ENCODE measurements around the gene BDH1.

Gene BDH1

GRCh38 chr3:197583371-197583770 is 27.6 kb upstream of the BDH1 start:
- H3K9me2 ChIP-seq (replicated peaks; ENCODE audit: low read depth, low read length), result no peaks in the 10 kb centered on the region
- no peaks in the 10 kb centered on the region for H3K79me2 ChIP-seq (ENCODE audit: insufficient read depth, low read length)
- H4K20me1 ChIP-seq (ENCODE audit: insufficient read depth, low read length, poor library complexity, severe bottlenecking), result no peaks in the 10 kb centered on the region
- no peak overlapping the region for H2AFZ ChIP-seq (ENCODE audit: low read length)
- no peak overlapping the region for H3K4me2 ChIP-seq (ENCODE audit: low read depth, low read length, poor library complexity, severe bottlenecking)
- TF ChIP-seq EZH2phosphoT487 (IDR thresholded peaks at IDR 0.05; ENCODE audit: borderline replicate concordance) (no peak), CTCF (conservative IDR thresholded peaks at IDR 0.05; ENCODE audit: low read length) (no peak)
- H3K9me3 ChIP-seq (ENCODE audit: insufficient read depth, low read depth, low read length), result no peaks in the 10 kb centered on the region
- H3K36me3 ChIP-seq (ENCODE audit: insufficient read depth, low read length), result no peaks in the 10 kb centered on the region
- no peaks in the 10 kb centered on the region for H3K27me3 ChIP-seq (ENCODE audit: insufficient read depth, low read length, poor library complexity, severe bottlenecking)
- H3K4me1 ChIP-seq (ENCODE audit: insufficient read depth, low read length, poor library complexity, severe bottlenecking), result no peaks in the 10 kb centered on the region
- H3K9ac ChIP-seq (ENCODE audit: low read depth, low read length, poor library complexity, severe bottlenecking), result no peak overlapping the region
- H3F3A ChIP-seq (ENCODE audit: low read depth), result no peaks in the 10 kb centered on the region
- H3K4me3 ChIP-seq (ENCODE audit: low read length, poor library complexity, severe bottlenecking), result no peak overlapping the region

- no peaks in the 10 kb centered on the region for H3K4me1 ChIP-seq (ENCODE audit: insufficient read depth, low read length, poor library complexity, severe bottlenecking)
These were observed 24.5 kb upstream of the BDH1 start for GRCh38 chr3:197580253-197580691.

GRCh38 chr3:197578376-197578775 is 22.6 kb upstream of the BDH1 start:
- Histone ChIP-seq H3K27me3 (ENCODE audit: insufficient read depth, low read length, poor library complexity, severe bottlenecking) (no peaks in the 10 kb centered on the region), H3F3A (ENCODE audit: low read depth) (no peaks in the 10 kb centered on the region), H3K9me3 (ENCODE audit: insufficient read depth, low read depth, low read length) (no peaks in the 10 kb centered on the region), H3K4me3 (ENCODE audit: low read length, poor library complexity, severe bottlenecking) (no peak overlapping the region), H3K9me2 (replicated peaks; ENCODE audit: low read depth, low read length) (no peaks in the 10 kb centered on the region), H3K36me3 (ENCODE audit: insufficient read depth, low read length) (no peaks in the 10 kb centered on the region), H2AFZ (ENCODE audit: low read length) (no peak overlapping the region), H3K4me1 (ENCODE audit: insufficient read depth, low read length, poor library complexity, severe bottlenecking) (no peaks in the 10 kb centered on the region), H3K79me2 (ENCODE audit: insufficient read depth, low read length) (no peaks in the 10 kb centered on the region), H3K9ac (ENCODE audit: low read depth, low read length, poor library complexity, severe bottlenecking) (no peak overlapping the region), H3K4me2 (ENCODE audit: low read depth, low read length, poor library complexity, severe bottlenecking) (no peak overlapping the region), H4K20me1 (ENCODE audit: insufficient read depth, low read length, poor library complexity, severe bottlenecking) (no peaks in the 10 kb centered on the region)
- TF ChIP-seq EZH2phosphoT487 (IDR thresholded peaks at IDR 0.05; ENCODE audit: borderline replicate concordance) (no peak), CTCF (conservative IDR thresholded peaks at IDR 0.05; ENCODE audit: low read length) (no peak)

More at GRCh38 chr3:197580253-197580691, 24.5 kb upstream of the BDH1 start:
- Histone ChIP-seq H3K9ac (ENCODE audit: low read depth, low read length, poor library complexity, severe bottlenecking) (no peak overlapping the region), H4K20me1 (ENCODE audit: insufficient read depth, low read length, poor library complexity, severe bottlenecking) (no peaks in the 10 kb centered on the region), H3K9me2 (replicated peaks; ENCODE audit: low read depth, low read length) (no peaks in the 10 kb centered on the region), H3K27me3 (ENCODE audit: insufficient read depth, low read length, poor library complexity, severe bottlenecking) (no peaks in the 10 kb centered on the region), H3K4me2 (ENCODE audit: low read depth, low read length, poor library complexity, severe bottlenecking) (no peak overlapping the region), H3K36me3 (ENCODE audit: insufficient read depth, low read length) (no peaks in the 10 kb centered on the region), H3F3A (ENCODE audit: low read depth) (no peaks in the 10 kb centered on the region), H3K4me3 (ENCODE audit: low read length, poor library complexity, severe bottlenecking) (no peak overlapping the region), H3K79me2 (ENCODE audit: insufficient read depth, low read length) (no peaks in the 10 kb centered on the region), H2AFZ (ENCODE audit: low read length) (no peak overlapping the region), H3K9me3 (ENCODE audit: insufficient read depth, low read depth, low read length) (no peaks in the 10 kb centered on the region)
- TF ChIP-seq CTCF (conservative IDR thresholded peaks at IDR 0.05; ENCODE audit: low read length), result no peak
- no peak for TF ChIP-seq EZH2phosphoT487 (IDR thresholded peaks at IDR 0.05; ENCODE audit: borderline replicate concordance)
